K562 treated with DMSO at 1 percent for 12 hours (cell line): ENCODE data around the gene CCDC184. TPM values are rescaled to one million over a fixed set of nuclear protein-coding genes. Genes with fewer than 3 reads are reported as not detected.

Experiments used
- total RNA-seq: library from RNA; unstranded; fragments of 300-600 nt; gene quantifications from 2 replicates; pipeline ENCODE4 v1.2.3, GENCODE V29; 2022; ENCODE audit not compliant: insufficient read depth

The CCDC184 gene
- 0.26 TPM in 1 of 2 replicates, not detected in the other for total RNA-seq

GRCh38 chr12:48183091-48183875 lies at the start of gene CCDC184:
Gene CCDC184 (plus strand): TSS chr12:48183644. CDS start chr12:48184123, 479 bp downstream.

DNA sequence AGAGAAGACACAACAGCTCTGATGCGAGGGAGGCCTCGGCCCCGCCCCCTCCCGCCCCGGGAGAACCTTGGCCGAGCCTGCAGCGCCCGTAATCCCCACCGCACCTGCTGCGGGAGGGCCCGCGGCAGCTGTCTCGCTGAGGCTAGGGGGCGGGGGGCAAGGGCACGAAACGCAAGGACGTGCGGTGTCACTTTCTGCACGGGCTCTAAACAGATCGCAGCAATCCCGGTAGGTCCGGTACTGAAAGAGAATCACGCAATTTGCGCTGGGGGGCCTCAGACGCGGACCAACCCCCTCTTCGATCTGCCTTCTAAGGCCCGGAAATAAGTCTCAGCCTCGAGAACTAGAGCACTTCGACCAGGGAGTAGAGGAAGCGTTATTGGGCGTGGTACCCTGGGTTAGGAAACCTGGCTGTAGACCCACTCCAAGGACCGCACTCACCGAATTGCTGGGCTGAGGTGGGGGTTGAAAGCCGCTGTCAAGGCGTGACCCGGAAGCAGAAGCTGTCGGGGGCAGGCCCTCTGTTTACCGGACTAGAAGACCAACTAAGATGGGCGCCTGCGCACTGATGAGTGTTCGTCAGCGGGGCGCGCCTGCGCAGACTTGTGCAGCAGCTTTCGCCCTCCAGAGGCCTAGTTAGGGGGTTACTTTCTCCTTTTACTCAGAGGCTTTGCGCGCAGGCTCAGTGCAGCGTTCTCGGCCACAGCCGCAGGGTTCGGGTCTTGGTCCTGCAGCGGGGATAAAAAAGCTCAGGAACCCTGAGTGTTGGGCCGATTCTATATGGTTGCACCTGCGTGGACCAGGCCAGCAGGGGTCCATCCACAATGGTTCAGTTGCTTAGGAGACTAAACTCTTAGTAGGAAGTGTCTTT lies 26.2 kb upstream of the CCDC184 start, which contains the start of gene ASB8:
Gene ASB8 (minus strand): TSS at position 498 of the 871 bp plus-strand sequence. CDS start 4,019 bp downstream, outside the sequence.

GRCh38 chr12:48203192-48203591 lies 19.7 kb downstream of the CCDC184 start, which contains the start of gene OR10AD1:
Gene OR10AD1 (minus strand): TSS chr12:48203292. CDS start chr12:48203292, 0 bp downstream.

Other genes with a start within 250 kb of the CCDC184 start
- gene TMEM106C, start 220.0 kb upstream of the CCDC184 start, total RNA-seq: 112 and 150 TPM in 2 replicates
- gene COL2A1, start 179.2 kb upstream of the CCDC184 start, total RNA-seq: not detected in 2 replicates
- gene SENP1, start 77.6 kb upstream of the CCDC184 start, total RNA-seq: 5.5 and 21.1 TPM in 2 replicates
- 19.9 and 35.6 TPM in 2 replicates for gene PFKM, start 64.3 kb upstream of the CCDC184 start, total RNA-seq
- 15.2 and 27.0 TPM in 2 replicates for gene ASB8, start 26.1 kb upstream of the CCDC184 start, total RNA-seq
- gene OR10AD1, start 19.6 kb downstream of the CCDC184 start, total RNA-seq: not detected in 2 replicates
- gene ZNF641, start 167.3 kb downstream of the CCDC184 start, total RNA-seq: 4.9 and 25.9 TPM in 2 replicates